SKM-1 (cell line): ENCODE measurements around the gene ME3.
"Not testable (repeated sequence)": the region's sequence is repeated elsewhere in the genome, so short reads cannot be mapped to it uniquely, and the experiment has no call there.

Experiments used
- DNase-seq: peaks from one replicate; lab custom pipeline; 2025; ENCODE audit not compliant: unreplicated experiment; lab: John Stamatoyannopoulos, UW

ME3 gene

DNA sequence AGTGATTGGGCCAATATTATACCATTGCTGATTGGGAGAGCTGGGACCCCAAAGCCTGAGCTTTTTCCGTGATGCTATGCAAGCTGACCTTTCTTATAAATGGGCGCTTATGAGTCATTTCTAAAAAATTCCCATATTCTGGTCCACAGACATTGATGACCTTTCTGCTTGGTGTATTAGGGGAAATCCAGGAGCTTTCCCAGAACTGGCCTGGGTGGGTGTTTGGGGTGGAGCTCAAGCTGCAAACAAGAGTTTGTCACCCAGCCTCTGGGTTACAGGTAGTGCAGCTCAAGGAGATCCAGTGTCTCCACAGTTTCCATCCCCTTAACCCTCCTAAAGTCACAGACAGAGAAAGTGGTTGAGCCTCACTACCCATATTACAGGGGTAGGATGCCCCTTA, 230.0 kb downstream of the ME3 start:
- DNase-seq: no peak

DNA sequence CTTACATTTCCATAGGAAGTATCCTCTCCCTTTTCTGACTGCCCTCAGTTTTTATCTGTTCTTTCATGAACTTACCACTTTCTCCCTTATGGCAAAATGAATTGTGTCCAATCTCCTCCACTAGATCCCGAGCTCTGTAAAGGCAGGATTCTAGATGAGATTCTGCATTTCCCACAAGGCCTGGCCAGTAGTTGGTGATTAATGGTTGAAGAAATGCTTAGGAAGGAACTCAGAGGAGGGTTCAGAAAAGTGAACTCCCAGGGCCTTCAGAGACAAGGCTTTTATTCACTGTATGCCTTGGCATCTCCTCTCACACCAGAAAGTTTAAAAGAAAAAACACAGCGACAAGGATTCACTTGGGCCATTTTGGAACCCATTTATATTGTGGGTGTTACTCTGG, 231.6 kb downstream of the ME3 start:
- DNase-seq: no peak

DNA sequence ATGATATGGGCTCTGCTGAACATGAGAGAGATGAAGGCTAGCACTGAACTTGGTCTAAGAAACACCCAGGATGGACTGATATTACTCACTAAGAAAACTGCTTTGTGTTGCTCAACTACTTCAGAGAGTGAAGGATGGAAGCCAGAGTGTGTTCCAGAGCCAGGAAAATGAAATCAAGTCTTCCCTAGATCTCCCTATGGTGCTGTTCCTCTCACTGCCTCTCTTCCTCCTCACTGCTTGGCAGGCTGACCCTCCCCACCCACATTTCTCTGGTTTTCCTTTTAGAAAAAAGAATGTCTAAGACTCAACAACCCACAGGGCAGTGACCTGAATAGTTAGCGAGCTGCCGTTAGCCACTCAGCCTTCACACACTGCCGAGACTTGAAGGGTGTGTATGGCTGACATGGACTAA, 232.1 kb downstream of the ME3 start:
- no peak for DNase-seq

DNA sequence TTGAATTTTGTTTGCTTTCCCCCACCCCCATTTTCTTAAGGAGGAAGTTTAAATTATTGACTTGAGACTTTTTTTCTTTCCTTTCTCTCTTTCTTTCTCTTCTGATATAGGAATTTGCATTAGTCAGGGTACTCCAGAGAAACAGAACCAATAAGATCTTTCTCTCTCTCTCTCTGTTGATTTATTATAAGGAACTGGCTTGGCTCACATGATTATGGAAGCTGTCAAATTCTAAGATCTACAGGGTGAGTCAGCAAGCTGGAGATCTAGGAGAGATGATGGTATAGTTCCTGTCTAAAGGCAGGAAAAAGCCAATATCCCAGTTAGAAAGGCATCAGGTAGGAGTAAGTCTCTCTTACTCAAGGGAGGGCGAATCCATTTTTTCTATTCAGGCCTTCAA, 233.7 kb downstream of the ME3 start:
- no peak for DNase-seq

DNA sequence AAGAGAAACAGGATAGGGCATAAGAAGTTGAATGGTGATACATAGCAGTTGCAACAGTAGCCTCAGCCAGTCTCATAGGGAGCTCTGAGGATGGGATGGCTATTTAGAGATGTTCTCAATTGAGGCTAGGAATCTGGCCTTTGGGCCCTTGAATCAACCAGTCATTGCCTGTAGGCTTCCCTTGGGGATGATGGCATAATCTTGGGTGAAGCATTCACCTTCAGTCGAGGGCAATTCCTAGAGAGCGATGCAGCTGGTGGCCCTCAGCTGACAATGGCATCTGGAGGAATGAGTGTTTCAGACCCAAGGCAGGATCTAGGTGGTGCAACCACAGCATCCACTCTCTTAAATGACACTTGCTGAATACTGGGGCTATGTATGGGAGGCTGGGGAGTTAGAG, 236.7 kb downstream of the ME3 start:
- DNase-seq: no peak

DNA sequence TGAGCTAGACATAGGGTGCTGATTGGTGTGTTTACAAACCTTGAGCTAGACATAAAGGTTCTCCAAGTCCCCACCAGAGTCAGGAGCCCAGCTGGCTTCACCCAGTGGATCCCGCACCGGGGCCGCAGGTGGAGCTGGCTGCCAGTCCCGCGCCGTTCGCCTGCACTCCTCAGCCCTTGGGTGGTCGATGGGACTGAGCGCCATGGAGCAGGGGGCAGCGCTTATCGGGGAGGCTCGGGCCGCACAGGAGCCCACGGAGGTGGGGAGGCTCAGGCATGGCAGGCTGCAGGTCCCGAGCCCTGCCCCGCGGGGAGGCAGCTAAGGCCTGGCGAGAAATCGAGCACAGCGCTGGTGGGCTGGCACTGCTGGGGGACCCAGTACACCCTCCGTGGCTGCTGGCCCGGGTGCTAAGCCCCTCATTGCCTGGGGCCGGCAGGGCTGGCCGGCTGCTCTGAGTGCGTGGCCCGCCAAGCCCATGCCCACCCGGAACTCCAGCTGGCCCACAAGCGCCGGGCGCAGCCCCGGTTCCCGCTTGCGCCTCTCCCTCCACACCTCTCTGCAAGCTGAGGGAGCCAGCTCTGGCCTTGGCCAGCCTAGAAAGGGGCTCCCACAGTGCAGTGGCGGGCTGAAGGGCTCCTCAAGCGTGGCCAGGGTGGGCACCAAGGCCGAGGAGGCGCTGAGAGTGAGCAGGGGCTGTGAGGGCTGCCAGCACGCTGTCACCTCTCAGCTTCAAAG, 238.9 kb downstream of the ME3 start:
- DNase-seq: not testable (repeated sequence)

DNA sequence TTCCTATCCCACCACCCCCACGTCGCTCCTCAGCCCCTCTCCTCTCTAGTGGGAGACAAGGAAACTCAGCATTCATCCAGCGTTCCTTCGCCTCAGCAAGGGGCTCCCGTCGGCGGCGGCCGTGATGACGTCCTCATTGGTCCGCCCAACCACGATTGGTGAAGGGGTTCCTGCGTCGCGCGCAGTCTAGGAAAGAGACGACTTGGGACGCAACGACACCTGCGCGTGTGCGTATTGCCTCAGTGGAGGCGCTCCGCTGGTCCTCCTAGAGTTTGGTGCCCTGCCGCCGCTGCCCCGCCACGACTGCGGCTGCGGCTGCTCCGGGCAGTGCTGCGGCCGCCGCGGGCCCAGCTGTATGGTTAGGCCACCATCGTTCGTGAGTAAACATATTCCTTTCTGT, 241.2 kb downstream of the ME3 start:
- DNase-seq: no peak

DNA sequence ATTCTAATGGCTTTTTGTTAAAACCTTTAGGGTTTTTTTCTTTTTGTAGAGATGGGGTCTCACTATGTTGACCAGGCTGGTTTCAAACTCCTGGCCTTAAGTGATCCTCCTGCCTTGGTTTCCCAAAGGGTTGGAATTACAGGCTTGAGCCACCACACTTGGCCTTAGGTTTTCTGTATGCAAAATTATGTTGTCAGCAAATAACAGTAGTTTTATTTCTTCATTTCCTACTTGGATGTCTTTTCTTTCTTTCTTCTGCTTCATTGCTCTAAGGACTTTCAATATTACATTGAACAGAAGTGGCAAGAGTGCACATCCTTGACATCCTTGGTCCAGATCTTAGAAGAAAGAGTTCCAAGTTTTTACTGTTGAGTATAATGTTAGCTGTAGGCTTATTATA, 245.0 kb downstream of the ME3 start:
- DNase-seq: no peak

DNA sequence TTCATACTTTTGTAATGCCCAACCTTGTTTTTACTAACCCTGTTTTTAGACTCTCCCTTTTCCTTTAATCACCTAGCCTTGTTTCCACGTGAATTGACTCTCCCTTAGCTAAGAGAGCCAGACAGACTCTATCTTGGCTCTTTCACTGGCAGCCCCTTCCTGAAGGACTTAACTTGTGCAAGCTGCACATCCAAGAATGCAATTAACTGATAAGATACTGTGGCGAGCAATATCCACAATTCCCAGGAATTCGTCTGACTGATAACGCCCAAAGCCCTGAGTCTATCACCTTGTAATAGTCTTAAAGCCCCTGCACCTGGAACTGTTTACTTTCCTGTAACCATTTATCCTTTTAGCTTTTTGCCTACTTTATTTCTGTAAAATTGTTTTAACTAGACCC, 248.9 kb downstream of the ME3 start:
- DNase-seq: not testable (repeated sequence)

DNA sequence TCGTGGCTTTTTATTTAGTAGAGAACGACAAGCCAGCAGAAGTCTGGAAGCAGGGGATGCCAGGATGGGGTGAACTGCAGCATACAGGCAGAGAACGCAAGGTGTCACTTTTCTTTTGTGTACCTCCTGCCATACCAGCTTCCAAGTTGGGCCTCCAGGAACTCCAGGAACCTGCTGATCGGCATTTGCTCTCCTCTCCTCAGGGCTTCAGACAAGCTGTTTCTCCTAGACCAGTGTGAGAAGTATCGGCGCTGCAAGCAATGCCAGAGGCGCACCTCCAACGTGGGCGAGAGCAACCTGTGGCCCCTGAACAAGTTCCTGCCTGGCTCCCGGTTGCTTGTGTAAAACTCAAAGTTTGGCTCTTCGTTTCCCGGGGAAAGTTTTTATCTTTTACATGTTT, 250.0 kb downstream of the ME3 start:
- no peak for DNase-seq

DNA sequence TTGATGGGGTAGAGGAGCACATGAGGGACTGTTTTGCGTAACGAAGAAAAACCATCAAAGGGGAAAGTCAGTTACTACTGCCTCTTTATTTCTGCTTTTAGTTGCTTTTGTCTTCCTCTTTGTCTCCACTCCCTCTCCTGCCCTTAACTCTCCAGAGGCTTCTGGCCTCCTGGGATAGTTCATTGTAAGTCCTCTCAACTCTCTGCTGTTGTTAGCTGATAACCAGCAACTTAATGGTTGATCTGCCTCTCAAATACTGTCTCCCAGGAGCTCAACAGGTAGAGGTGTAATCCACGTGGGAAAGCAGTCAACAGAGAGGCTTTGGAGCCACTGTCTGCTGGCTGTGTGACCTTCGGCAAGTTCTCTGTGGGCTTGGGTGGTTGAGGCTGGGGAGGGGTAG, 250.5 kb downstream of the ME3 start:
- DNase-seq: peak; percentile 21

DNA sequence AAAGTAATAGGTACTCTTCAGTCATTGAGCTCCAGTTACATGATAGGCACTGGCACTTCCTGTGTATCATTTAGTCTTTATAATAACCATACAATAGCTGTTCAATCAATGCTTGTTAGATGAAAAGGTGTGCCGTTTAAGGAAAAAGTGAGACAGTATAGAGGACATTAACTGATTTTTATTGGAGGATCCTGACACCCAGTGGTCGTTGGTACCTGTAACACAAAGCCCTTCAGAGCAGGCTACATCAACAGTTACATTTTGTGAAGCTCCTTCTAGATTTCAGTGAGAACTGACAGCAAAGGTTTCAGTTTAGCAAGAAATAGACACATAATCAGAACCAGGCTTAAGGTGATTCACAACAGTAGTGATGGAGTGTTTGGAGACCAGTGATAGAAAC, 253.5 kb downstream of the ME3 start:
- DNase-seq: no peak

DNA sequence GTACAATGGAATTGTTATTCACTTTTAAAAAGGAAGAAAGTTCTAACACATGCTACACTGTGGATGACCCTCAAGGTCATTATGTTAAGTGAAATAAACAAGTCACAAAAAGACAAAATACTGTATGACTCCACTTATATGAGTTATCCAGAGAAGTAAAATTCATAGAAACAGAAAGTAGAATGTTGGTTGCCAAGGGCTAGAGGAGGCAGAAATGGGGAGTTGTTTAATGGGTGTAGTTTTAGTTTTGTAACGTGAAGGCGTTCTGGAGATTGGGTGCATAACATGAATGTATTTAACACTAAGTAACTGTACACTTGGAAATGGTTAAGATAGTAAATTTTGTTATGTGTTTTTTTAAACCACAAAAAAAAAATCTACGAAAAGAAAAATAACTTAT, 253.9 kb downstream of the ME3 start:
- DNase-seq: no peak

DNA sequence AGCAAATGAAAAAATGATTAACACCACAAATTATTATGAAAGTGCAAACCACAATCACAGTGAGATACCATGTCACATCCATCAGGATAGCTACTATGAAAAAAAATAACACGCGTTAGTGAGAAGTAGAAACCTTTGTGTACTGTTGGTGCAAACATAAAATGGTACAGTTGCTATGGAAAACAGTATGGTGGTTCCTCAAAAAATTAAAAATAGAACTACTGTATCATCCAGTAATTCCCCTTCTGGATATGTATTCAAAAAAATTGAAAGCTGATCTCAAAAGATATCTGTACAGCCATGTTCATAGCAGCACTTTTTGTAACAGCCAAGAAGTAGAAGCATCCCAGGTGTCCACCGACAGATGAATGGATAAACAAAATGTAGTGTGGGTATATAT, 254.3 kb downstream of the ME3 start:
- no peak for DNase-seq

DNA sequence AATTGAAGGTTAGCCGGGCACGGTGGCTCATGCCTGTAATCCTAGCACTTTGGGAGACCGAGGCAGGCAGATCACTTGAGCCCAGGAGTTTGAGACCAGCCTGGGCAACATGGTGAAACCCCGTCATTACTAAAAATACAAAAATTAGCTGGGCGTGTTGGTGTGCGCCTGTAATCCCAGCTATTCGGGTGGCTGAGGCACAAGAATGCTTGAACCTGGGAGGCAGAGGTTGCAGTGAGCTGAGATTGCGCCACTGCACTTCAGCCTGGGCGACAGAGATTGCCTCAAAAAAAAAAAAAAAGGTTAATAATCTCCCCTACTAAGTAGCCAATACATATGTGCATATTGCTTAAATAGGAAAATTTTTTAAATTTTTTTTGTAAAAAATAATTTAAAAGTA, 255.5 kb downstream of the ME3 start:
- DNase-seq: not testable (repeated sequence)

DNA sequence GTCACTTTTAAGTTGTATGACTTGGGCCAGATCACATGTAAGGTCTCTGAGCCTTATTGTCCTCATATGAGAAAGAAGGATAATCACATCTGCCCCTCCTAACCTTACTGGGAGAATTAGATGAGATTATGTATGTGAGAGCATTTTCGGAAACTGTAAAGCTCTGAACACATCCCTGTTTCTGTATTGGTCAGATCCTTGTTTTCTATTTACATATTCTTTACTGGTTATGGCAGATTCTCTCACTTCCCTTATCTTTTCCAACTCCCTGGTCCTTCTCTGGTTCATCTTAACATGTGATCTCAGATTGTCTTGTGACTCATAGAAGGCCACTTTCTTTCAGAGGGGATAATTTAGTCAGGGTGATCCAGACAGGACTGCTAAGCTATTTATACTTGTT, 255.9 kb downstream of the ME3 start:
- no peak for DNase-seq

DNA sequence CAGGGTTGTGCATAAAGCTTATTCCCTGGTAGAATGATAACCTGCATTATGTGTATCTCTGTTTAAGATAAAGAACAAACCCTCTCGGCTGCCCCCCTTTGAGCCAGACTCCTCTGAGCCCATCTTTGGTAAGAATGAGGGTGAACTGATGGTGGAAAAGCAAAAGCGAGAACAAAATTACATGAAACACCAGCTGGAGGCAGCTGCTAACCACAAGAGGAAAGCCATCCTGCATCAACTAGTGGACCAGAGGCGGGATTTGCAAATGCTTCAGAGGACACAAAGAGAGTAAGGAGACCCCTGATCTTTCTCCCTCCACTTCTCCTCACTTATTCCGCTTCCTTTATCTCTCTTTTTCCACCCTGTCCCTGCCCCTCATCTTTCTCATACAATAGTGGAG, 257.4 kb downstream of the ME3 start:
- DNase-seq: no peak

DNA sequence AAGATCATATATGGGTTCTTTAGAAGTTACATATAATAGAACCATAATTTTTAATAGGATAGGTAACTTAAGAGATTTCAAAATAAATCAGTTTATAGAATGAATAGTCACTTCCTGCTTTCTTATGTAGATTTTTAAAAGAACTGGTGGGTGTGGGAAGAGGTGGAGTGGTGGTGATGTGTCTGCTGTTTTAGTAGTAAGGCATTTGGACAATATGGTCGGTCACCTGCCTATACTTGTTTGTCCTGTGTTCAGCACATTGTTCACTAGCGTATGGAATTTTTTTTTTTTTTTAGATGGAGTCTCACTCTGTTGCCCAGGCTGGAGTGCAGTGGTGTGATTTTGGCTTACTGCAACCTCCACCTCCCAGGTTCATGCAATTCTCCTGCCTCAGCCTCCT, 258.4 kb downstream of the ME3 start:
- DNase-seq: no peak

DNA sequence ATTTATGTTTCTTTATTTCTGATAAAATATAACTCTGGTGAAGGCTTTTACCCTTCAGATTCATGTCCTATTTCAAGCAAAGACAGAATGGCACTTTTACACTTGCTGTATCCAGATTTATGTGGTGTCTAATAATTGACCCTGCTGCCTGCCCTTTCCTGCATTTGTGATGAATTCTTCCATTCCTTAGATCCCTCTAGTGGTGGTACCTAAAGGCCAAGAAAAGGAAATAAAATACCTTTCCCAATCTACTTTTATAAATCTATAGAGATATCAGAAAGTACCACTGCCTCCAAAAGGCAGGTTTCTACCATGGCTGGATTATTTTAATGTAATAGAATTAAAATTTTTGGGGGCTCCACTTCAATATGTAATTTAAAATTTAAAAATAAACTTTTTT, 263.6 kb downstream of the ME3 start:
- DNase-seq: no peak

DNA sequence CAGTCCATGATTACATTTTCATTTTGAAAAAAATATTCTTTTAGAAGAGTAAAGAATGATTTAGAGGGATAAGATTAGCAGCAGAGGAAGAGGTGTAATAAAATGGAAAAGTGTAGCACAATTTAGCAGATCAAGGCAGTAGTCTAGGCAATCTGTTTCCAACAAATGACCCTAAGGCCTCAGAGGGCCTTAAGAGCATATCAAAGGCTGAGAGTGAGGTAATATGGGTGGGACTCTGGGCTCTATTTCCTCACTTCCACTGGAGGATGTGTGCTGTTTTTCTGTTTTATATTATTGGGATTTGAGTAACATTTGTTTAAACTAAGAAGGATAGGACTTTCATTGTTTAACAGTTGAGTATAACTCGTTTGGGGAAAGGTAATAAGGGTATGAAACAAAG, 269.0 kb downstream of the ME3 start:
- no peak for DNase-seq

DNA sequence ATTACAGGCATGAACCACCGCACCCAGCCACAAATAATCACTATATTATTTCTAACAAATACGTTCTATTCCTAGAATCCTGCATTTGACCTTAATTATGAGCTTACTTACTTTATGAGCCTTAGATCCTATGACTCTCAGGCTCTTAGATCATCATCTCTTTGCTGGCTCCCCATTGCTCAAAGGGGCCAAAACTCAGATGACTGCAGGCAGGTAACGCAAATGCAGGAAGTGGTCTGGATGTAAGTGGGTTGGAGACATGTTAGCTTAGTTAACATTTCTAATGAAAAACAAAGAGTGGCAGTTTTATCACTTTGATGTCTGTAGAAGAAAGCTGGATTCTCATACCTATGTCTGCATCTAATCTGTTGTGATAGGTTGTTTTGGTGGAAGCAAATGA, 274.3 kb downstream of the ME3 start:
- no peak for DNase-seq

DNA sequence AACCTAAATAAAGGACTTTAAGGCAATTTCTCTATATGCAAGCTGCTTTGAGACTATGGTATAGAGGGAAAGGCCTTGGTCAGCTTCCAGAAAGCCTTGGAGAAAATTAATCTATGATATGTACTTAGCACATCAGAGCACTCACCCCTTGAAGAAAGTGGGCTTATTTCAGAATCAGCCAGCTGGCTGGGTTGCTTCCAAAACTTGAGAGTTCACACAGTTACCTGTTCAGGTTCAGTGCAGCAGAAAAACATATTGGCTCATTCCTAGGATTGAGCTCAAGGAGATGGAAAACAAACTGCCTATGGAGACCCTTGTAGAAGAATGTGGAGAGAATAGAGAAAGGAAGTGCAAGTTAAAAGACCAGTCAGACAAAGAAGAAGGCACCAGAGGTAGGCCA, 275.1 kb downstream of the ME3 start:
- no peak for DNase-seq

DNA sequence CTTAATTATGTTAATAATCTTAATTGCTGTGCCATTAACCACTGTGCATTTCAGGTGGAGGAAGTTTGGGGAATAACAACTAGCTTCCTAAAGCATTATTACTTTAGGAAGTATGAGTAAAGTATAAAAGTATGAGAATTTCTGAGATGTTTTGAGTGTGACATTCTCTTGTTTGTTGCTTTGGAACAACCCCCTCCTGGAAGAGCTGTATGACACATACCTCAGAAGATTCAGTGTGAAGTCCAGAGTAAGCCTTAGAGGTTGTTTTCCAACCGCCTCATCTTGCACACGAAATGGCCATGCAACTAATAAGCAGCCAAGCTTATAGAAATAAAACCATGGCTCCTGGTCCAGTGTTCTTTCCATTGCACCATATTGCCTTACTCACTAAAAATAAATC, 276.0 kb downstream of the ME3 start:
- DNase-seq: no peak
